Activated CD8-positive, alpha-beta memory T cell treated with anti-CD3 and anti-CD28 coated beads, Interleukin-2, amount 50 U/mL, for 1 hour (primary cell): ENCODE data around the gene PPP2R5E.
A peak's percentile ranks its signal among the peaks of the same experiment; 100 is the strongest.
"Not testable (repeated sequence)": the region's sequence is repeated elsewhere in the genome, so short reads cannot be mapped to it uniquely, and the experiment has no call there.

Experiments
- DNase-seq: peaks from one replicate; pipeline ENCODE4 v3.0.0-alpha.2; 2020; ENCODE audit errors: extremely low read depth

PPP2R5E gene

DNA sequence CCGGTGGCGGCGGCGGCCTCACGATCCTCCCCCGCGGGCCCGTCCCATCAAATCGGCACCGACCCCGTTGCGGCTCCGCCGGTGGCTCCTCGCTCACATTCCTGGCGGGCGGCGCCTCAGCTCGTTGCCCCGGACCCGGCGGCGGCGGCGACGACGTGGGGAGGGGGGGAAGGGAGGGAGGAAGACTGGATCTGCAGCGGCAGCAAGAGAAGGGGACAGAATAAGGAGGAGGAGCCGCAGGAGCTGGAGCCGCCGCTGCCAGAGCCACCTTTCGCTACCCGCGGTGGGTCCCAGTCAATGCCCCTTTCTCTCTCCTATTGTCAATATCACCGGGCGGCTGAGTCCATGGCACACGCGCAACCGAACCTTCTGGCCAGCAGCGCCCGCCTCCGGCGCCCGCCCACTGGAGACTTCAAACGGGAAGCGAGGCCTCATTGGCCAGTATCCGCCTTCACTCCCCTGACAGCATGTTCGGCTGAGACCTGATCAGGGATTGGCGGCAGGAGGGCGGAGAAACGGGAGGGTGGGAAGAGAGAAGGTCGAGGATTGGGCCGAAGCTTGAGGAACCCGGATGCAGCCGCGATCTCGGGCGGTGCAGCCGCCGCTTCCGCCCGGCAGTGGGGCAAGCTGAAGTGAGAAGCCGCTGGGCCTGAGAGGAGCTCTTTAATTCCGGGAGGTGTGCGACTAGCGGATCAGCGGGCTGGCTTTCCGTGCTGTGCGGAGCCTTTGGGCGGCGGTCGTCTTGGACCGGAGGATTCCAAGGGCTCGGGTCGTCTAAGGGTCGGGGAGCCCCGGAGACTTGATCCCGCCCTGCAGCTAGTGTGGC is at the start of gene PPP2R5E:
Gene PPP2R5E (minus strand): TSS at position 378 of the 826 bp plus-strand sequence. CDS start 3,692 bp downstream, outside the sequence.
- DNase-seq = peak; percentile 92

DNA sequence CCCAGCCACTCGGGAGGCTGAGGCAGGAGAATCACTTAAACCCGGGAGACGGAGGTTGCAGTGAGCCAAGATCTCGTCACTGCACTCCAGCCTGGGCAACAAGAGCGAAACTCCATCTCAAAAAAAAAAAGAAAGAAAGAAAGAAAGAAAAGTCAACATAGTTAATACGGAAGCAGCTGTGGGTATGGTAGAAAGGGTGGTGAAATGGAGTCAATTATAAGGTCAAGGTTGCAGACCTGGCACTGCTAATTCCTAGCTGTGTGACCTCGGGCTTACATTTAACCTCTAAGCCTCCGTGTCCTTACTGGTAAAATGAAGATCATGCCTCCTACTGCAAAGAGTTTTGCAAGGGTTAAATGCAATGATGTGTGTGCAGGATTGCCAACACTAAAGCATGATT is 39.9 kb upstream of the PPP2R5E start:
- not testable (repeated sequence) for DNase-seq

DNA sequence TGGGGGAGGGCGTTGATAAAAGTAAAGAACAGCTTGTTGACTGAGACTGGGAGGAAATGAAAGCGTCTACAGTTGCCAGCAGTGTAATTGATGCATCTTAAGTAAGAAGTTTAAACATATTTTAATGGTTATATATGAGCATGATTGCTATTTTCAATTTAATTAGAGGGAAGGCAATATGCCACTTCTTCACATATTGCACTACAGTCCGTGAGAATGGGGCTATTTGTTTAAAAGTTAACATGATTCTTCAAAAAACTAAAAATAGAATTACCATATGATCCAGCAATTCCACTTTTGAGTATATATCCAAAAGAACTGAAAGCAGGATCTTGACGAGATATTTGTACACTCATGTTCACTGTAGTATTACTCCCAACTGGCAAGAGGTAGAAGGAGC is 38.3 kb upstream of the PPP2R5E start:
- DNase-seq = no peak

DNA sequence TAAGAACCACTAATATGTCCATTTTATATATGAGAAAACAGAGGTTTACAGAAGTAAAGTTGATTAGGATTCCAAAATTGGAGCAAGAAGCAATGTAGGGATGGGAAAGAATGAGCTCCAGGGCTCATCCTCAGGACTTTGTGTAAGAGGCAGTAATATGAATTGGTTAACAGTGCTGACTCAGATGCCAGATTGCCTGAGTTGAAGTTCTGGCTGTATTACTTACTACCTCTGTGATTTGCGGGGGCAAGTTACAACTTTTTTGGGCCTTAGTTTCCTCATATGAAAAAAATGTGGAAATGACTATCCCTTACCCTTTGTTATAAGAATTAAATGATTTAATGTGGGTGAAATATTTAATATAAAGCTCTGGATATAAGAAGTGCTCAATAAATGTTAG is 35.1 kb upstream of the PPP2R5E start:
- no peak for DNase-seq

DNA sequence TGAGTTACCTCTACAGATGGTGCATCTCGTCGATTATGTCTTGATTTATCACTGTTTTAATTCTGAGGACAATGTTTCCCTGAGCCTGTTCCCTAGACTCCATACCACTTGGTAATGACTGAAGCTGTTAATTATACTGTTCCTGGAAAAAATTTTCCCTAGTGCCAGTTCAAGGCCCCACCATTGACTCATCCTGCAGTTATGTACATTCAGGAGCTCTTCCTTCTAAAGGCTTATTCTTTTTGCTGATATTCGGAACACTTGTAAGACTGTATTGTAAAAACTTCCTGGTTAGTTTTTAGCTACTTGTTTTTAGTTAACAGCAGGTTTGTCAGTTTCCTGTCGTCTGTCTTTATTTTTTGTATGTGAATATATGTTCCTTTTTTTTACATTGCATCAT is 30.4 kb upstream of the PPP2R5E start:
- no peak for DNase-seq

DNA sequence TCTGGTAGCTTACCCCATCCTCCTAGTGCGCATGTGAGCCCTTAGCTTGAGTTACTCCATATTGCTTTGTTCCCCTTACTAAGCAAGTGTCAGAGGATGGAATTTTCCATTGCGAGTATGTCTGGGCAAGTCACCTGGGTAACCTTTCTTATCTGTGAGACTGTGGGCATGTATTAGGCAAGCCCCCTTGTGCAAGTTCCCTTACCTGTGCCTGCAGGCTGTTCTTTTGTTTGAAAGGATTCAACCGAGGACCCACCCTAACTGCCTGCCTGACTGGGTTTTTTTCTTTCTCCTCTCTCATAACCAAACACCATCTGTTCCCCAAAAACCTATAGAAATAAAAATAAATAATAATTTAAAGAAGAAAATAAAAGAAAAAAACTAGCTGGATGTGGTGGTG is 22.3 kb upstream of the PPP2R5E start:
- DNase-seq = no peak

DNA sequence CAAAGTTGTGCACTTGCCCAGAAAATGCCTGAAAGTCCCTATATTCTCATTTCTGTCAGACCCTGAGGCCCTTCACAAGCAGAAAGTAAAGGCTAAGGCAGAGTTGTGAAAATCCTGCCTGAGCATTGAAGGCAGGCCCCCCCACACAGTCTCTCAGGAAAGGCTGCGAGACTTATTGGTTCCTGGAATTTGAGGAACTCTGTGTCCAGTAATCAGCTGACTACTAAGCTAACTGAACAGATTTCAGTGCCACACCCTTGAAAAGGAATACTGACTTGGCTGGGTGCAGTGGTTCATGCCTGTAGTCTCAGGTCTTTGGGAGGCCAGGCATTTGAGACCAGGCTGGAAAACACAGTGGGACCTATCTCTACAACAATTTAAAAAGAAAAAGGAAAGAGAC is 21.1 kb upstream of the PPP2R5E start:
- DNase-seq = no peak

DNA sequence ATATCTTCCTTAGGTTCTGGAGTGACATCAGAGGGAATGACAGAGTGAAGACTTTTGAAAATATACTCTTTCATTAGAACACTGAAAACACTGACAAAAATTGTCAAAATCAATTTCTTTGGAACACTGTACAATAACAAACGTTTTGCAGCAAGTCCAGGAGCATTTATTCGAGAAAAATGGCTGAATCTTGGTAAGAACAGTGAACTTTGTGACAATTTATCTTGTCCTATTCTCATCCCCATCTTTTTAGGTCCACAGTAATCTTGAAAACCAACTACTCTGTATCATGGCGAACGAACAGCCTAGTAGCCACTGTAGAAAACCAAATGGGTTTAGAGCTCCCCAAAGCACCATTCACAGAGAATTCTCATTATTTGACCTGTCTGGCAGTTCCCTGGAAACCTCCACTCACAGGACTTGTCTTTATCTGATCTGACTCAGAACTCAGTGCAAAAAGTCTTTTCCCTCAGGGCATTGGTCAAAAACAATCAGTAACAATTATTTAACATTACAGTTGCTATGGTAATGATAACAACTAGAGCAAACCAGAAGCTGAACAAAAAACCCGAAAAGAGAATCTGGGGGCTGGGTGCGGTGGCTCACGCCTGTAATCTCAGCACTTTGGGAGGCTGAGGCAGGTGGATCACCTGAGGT is 20.3 kb upstream of the PPP2R5E start:
- no peak for DNase-seq

DNA sequence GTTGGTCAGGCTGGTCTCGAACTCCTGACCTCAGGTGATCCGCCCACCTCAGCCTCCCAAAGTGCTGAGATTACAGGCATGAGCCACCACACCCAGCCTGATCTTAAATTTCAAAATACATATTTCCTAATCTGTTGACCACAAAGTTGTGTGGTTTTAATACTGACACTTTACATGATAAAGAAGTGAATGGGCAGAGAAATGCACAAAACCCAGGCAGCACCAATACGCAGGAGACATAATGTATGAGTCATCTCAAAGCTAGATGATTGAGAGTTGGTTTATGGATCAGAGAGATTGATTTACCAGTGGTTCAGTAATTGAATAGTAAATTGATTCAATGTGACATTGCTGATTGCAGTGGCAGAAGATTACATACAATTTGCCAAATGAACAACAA is 19.2 kb upstream of the PPP2R5E start:
- no peak for DNase-seq

DNA sequence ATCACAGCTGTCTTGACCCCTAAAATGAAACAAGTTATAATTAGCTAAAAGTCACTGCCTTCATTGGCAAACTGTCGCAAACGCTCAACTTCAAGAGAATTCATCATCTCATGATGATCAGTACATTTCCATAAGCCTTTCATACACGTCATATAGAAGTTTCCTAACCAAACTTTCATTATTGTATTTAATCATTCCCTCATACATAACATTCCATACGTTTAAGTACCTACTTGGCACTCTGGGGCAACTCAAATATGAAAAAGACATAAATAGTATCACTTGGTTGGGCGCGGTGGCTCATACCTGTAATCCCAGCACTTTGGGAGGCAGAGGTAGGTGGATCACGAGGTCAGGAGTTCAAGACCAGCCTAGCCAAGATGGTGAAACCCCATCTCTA is 12.4 kb upstream of the PPP2R5E start:
- DNase-seq = no peak

DNA sequence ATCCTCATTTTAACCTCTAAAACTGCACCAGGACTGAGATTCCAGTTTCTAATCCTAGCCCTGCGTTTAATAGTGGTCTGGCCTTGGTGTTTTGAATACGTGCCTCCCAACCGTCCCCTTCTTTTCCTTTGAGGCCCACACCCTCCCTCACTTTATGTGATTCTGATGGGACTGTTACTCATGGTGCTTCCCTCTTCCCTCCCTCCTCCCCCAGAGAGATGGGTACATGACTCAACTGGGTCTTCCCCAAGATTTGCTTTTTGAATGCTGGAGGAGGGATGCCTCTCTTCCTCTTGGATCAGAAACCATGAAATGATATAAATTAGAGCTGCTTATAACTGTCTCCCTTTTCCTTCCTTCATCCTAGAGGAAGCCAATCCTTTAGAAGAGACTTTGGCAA is 8.2 kb upstream of the PPP2R5E start:
- DNase-seq = no peak

DNA sequence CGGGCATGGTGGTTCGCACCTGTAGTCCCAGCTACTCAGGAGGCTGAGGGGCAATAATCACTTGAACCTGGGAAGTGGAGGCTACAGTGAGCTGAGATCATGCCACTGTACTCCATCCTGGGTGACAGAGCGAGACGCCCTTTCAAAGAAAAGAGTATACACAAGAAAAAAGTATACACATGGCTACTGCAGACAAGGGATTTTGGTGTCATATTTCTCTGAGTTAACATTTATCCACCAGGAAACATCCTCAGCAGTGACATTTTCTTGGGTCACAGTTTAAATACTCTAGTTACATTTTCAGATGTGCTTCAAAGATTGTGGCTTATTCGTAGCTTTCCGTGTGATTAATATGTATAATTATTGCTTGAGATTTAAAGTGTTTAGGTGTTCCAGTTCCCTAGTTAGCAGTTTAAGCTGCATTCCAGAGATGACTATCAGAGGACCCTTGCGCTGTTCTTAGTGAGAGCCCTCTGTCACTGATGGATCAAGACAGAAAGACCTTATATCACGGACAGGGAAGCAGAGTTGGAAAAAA is 4.7 kb upstream of the PPP2R5E start:
- no peak for DNase-seq

DNA sequence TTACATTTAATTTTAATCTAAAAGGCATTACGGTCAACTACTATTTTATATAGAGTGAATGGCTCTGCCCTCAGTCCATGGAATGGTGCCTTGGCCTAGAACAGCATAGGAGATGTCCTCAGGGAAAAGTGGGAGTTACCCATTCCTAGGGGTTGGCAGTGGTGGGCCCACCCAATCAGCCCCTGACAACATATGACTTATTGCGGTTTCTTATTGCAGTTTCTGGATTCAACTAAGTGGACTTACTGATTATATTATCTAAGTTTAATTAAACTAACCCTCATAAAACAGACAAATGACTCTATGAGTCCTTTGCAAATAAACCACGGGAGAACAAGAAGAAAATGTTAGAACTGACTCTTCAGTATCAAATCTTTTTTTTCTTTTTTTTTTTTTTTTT is 2.3 kb upstream of the PPP2R5E start:
- DNase-seq = no peak

DNA sequence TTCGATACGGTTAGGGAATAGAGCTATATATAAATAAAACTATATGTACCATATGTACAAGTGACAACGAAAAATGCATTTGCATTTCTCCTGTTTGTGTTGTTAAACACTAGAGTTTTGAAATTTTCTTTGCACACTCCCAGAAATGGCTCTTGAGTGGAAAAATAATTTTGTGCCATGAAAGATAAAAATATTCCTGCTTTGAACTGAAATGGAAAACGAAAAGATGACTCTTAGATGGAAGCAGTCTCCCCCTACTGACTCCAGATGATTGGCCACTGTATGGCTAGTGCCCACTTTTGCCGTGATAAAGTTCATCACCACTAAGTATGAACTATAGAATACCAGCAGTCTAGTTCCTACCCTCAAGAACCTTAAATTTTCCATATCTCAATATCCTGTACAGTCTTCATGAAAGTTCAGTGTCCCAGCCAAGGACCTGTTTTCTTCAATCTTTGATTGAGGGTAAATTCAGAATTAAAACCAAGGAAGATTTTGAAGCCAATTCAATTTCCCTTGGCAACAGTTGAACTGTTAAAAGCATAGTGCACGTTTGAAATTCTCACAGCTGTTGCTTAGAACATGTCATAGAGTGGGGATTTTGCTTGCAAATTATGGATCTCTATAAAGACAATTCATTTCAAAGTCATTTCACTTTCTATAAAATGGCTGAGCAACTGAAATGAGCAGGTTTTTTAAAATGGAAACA is 1.6 kb upstream of the PPP2R5E start:
- DNase-seq = no peak

DNA sequence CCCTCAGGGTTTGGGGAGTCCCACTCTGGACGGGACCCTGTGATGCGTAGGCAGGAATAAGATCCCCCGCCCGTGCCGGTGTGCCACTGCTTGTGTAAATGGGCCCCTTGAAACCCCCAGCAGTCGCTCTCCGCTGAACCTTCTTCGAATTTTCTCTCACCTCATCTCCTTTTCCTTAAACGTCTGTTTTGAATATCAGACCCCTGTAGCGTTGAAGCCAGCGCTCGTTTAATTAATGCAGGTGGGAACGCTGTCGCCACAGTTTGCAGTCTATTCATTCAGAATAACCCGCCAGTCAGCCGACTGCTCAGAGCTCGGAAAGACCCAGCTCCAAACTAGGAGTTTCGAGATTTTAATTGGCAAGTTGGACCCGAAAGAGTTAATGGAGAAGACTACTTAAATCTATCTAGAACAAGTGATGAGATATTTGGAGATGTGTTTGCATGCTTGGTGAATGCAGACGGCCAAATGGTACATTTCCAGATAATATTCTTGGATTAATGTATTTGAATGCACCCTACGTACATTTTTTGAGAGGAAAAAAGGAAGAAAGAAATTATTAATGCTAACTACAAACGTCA is 739 bp upstream of the PPP2R5E start:
- DNase-seq = no peak

DNA sequence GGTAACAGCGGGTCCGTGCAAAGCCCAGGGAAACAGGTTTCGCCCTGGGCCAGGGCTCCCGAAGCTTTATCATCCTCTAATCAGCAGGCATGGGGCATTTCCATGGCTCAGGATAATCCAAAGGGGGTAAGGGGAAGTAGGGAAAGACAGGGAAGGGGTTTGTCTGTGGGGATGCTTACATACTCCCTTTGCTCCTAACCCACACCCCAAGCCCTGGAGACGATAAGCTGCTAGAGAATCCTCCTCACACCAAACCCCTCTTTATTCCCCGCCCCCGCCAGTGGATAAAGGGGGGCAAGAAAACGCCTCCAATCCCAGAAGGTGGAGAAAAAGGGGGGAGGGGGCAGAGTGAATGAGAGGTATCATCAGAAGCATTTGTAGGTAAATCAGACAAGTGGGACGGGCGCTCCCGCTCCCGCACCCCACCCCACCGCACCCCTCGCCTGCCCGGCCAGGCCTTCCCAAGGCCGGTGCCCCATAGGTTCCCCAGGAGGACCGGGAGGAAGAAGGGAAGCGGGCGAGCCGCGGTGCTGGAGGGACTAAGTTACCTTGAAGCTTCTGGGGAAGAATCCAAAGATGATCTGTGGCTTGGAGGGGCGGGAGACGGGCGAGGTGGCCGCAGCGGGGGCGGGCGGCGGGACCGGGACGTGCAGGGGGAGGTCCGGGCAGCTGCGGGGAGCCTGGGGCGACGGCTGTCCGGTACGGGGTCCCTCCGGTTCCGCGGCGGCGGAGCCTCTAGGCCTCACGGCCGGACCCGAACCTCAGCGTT is 762 bp downstream of the PPP2R5E start:
- no peak for DNase-seq

DNA sequence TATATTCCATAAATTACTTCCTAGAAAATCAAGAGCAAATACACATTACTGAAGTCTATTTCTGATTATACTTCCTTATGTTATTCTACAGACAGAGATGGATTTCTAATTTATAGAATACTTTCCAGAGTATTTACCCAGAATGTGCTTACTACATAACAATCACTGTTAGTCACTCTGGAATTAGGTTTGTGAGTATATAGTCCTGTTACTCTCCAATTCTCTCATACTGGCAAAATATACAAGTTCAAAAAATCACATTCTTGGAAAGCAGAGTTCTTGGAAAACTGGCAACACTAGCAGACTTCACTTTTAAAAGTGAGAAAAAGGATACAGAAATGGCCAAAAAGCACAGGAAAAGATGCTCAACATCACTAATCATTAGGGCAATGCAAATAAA is 7.3 kb downstream of the PPP2R5E start:
- DNase-seq = no peak

DNA sequence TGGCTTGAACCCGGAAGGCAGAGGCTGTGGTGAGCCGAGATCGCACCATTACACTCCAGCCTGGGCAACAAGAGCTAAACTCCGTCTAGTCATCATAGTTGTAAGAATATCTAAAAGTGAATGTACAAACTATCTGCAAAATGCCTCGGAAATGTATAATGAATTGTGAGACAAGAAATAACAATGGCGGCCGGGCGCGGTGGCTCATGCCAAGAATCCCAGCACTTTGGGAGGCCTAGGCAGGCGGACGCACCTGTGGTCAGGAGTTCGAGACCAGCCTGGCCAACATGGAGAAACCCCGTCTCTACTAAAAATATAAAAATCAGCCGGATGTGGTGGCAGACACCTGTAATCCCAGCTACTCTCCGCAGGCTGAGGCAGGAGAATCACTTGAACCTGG is 9.7 kb downstream of the PPP2R5E start:
- DNase-seq = no peak

DNA sequence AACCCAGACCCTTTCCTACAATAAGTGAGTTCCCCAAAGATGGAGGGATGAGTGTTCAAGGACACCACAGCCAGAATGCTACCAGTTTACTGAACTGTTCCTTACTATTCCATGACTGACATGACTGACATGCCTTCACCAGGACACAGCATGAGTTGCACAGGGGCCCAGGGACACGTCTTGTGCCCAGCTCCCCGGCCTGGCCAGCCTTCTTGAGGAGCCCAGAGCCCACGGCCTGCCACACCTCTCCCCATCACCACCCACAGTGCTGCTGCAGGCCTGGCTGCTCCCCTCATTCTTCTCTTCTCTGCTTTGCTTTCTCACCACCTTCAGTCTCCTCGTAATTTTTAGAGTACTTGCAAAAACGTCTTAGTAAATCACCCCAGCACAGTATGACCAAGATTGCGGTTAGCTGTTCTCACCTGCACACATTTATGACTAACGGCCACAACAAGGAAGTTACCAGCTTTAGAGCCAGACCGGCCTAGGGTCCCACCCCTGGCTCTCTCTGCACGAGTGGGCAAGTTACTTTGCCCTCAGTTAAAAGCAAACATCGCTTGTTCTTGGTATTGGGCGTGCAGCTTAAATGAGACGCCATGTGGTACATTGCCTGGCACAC is 18.5 kb downstream of the PPP2R5E start:
- no peak for DNase-seq

DNA sequence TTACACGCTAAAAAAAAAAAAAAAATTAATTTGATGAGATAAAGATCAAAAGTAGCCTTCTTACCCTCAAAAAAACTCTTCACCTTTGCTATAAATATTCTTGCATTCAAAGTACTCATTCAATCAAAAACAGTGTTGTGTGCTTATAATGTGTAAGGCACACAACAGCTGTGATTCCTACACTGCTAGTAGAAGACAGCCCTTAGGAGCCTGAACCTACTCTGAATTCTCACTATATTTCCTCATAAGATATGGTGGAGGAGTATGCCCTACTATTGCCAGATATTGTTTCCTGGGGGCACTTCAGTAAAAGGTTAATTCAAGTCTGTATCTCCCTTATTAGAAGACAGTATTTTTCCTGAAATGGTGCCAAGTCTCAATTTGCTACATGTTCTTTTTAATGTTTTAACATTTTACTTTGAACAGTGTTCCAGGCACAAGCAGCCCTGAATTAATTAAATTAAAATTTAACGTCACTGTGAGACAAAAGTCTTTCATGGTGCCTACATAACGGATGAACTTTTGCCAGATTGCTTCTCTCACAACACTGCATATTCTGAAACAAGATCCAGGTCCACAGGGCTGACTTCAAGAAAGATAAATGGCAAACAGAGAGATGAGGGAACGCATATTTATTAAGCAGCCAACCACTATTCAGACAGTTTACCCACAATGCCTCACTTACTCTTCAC is 19.3 kb downstream of the PPP2R5E start:
- DNase-seq = no peak
